H9 (cell line): ENCODE results near the gene ACAD10. TPM values are rescaled to one million over a fixed set of nuclear protein-coding genes. Genes with fewer than 3 reads are reported as not detected.

Experiments used
- DNase-seq: peaks from one replicate; pipeline ENCODE4 v3.0.0-alpha.2; 2017
- H2AFZ ChIP-seq: one replicate; pipeline ENCODE4 v1.6.1; 2013; ENCODE audit warnings: mild to moderate bottlenecking, low read length, control low read depth, moderate library complexity
- H2AK5ac ChIP-seq: 2 replicates; pipeline ENCODE4 v1.6.1; 2013; ENCODE audit warnings: low read length, control low read depth, mixed read lengths; ENCODE audit not compliant: insufficient read length
- H2BK120ac ChIP-seq: one replicate; pipeline ENCODE4 v1.6.1; 2013; ENCODE audit warnings: low read depth, mild to moderate bottlenecking, low read length, control low read depth, inconsistent platforms; ENCODE audit not compliant: poor library complexity, severe bottlenecking
- H2BK12ac ChIP-seq: 2 replicates; pipeline ENCODE4 v1.6.1; 2013; ENCODE audit warnings: low read length, control low read depth, mixed read lengths, low read depth; ENCODE audit not compliant: insufficient read length
- H2BK15ac ChIP-seq: 2 replicates; pipeline ENCODE4 v1.6.1; 2013; ENCODE audit warnings: low read depth, low read length, control low read depth
- H2BK20ac ChIP-seq: one replicate; pipeline ENCODE4 v1.6.1; 2013; ENCODE audit warnings: low read depth, mild to moderate bottlenecking, low read length, control low read depth, inconsistent platforms; ENCODE audit not compliant: poor library complexity, severe bottlenecking
- H2BK5ac ChIP-seq: 2 replicates; pipeline ENCODE4 v1.6.1; 2013; ENCODE audit warnings: low read length, control low read depth, mixed read lengths; ENCODE audit not compliant: insufficient read length
- H3K14ac ChIP-seq: 2 replicates; pipeline ENCODE4 v1.6.1; 2013; ENCODE audit warnings: low read length, control low read depth; ENCODE audit not compliant: insufficient read depth
- H3K18ac ChIP-seq: 2 replicates; pipeline ENCODE4 v1.6.1; 2013; ENCODE audit warnings: low read depth, mild to moderate bottlenecking, mixed read lengths, low read length, control low read depth; ENCODE audit not compliant: insufficient read length
- H3K23ac ChIP-seq: 2 replicates; pipeline ENCODE4 v1.6.1; 2013; ENCODE audit warnings: low read length, control low read depth, mixed read lengths, low read depth; ENCODE audit not compliant: insufficient read length
- H3K23me2 ChIP-seq: 2 replicates; pipeline ENCODE4 v1.6.1; 2013; ENCODE audit warnings: low read depth, mild to moderate bottlenecking, mixed read lengths, low read length, control low read depth; ENCODE audit not compliant: insufficient read length, poor library complexity, severe bottlenecking
- H3K27ac ChIP-seq: 2 replicates; pipeline ENCODE4 v1.5.1; 2013; ENCODE audit warnings: low read length, control low read depth, mixed read lengths, low read depth; ENCODE audit not compliant: insufficient read length
- H3K27me3 ChIP-seq: 2 replicates; pipeline ENCODE4 v1.6.1; 2013; ENCODE audit warnings: low read length, control low read depth, inconsistent platforms; ENCODE audit not compliant: insufficient read depth
- H3K4ac ChIP-seq: 2 replicates; pipeline ENCODE4 v1.6.1; 2013; ENCODE audit warnings: low read depth, mild to moderate bottlenecking, control low read depth, inconsistent platforms, low read length, moderate library complexity
- H3K4me1 ChIP-seq: 2 replicates; pipeline ENCODE4 v1.6.1; 2013; ENCODE audit warnings: low read length, control low read depth, inconsistent platforms; ENCODE audit not compliant: insufficient read depth
- H3K4me2 ChIP-seq: 2 replicates; pipeline ENCODE4 v1.6.1; 2013; ENCODE audit warnings: low read length, control low read depth, mixed read lengths; ENCODE audit not compliant: insufficient read length, insufficient read depth
- H3K56ac ChIP-seq: 2 replicates; pipeline ENCODE4 v1.6.1; 2013; ENCODE audit warnings: low read depth, mild to moderate bottlenecking, mixed read lengths, low read length, control low read depth; ENCODE audit not compliant: insufficient read length
- H3K79me1 ChIP-seq: 2 replicates; pipeline ENCODE4 v1.6.1; 2013; ENCODE audit warnings: low read depth, mild to moderate bottlenecking, moderate library complexity, low read length, control low read depth, inconsistent platforms; ENCODE audit not compliant: insufficient read depth, poor library complexity, severe bottlenecking
- H3K79me2 ChIP-seq: 2 replicates; pipeline ENCODE4 v1.6.1; 2013; ENCODE audit warnings: low read length, control low read depth, inconsistent platforms; ENCODE audit not compliant: insufficient read depth
- H3K9ac ChIP-seq: 2 replicates; pipeline ENCODE4 v1.6.1; 2013; ENCODE audit warnings: low read length, control low read depth, mixed read lengths; ENCODE audit not compliant: insufficient read length; ENCODE audit errors: extremely low read depth
- H3K9me3 ChIP-seq: one replicate; pipeline ENCODE4 v1.6.1; 2013; ENCODE audit warnings: low read depth, low read length, inconsistent platforms; ENCODE audit not compliant: control insufficient read depth
- H3T11ph ChIP-seq: one replicate; pipeline ENCODE4 v1.6.1; 2013; ENCODE audit warnings: mild to moderate bottlenecking, low read length, control low read depth, inconsistent platforms
- H4K20me1 ChIP-seq: one replicate; pipeline ENCODE4 v1.6.1; 2013; ENCODE audit not compliant: control insufficient read depth, insufficient read length, insufficient read depth
- H4K5ac ChIP-seq: 2 replicates; pipeline ENCODE4 v1.6.1; 2013; ENCODE audit warnings: low read depth, mild to moderate bottlenecking, mixed read lengths, low read length, control low read depth; ENCODE audit not compliant: insufficient read length
- H4K8ac ChIP-seq: replicated peaks from 2 replicates; pipeline ENCODE4 v1.6.1; 2013; ENCODE audit warnings: low read length, control low read depth, mixed read lengths, low read depth; ENCODE audit not compliant: insufficient read length
- H4K91ac ChIP-seq: 2 replicates; pipeline ENCODE4 v1.6.1; 2013; ENCODE audit warnings: low read depth, mild to moderate bottlenecking, moderate library complexity, mixed read lengths, low read length, control low read depth; ENCODE audit not compliant: insufficient read length
- H3K27ac Mint-ChIP-seq, 3 experiments: 2 replicates in 2 of 3; 3 replicates in 1 of 3; pipeline ENCODE4 v1.8.0; 2020 to 2021; ENCODE audit warnings: mixed read lengths in 3 of 3, mild to moderate bottlenecking in 1 of 3, moderate library complexity in 1 of 3
- H3K27me3 Mint-ChIP-seq: 2 replicates; pipeline ENCODE4 v1.8.0; 2021; ENCODE audit warnings: low read depth, mild to moderate bottlenecking, moderate library complexity, mixed read lengths
- H3K36me3 Mint-ChIP-seq, 3 experiments: 2 replicates in 2 of 3; 3 replicates in 1 of 3; pipeline ENCODE4 v1.8.0; 2020 to 2021; ENCODE audit warnings: low read depth in 3 of 3, mixed read lengths in 3 of 3; ENCODE audit not compliant: insufficient read depth in 1 of 3
- H3K4me1 Mint-ChIP-seq, 2 experiments: 2 replicates each; pipeline ENCODE4 v1.8.0; 2020; ENCODE audit warnings: mixed read lengths in 2 of 2
- H3K4me3 Mint-ChIP-seq, 2 experiments: 2 replicates in 1 of 2; 3 replicates in 1 of 2; pipeline ENCODE4 v1.8.0; 2020 to 2021; ENCODE audit warnings: mild to moderate bottlenecking in 2 of 2, mixed read lengths in 2 of 2, moderate library complexity in 1 of 2
- H3K9me3 Mint-ChIP-seq, 2 experiments: 2 replicates in 1 of 2; 3 replicates in 1 of 2; pipeline ENCODE4 v1.8.0; 2020; ENCODE audit warnings: mild to moderate bottlenecking in 2 of 2, mixed read lengths in 2 of 2, moderate library complexity in 1 of 2
- WGBS: extraction: QIAGEN DNeasy Blood & Tissue Kit; methylation state at CpG from one replicate; pipeline ENCODE4 v1.1.7; 2013; ENCODE audit warnings: missing lambda C conversion rate, low lambda C conversion rate, mixed read lengths; ENCODE audit not compliant: insufficient read length; ENCODE audit errors: extremely low coverage; 5-methylcytosine and 5-hydroxymethylcytosine counted together
- total RNA-seq: library from RNA; stranded (reverse); gene quantifications from 2 replicates; pipeline ENCODE4 v1.2.1, GENCODE V29; 2021
- TF ChIP-seq, protein P1 (sequence below): fragments of 200-600 bp; sonication (generic); conservative IDR thresholded peaks from 3 replicates; pipeline ENCODE4 v1.8.0; 2021; ENCODE audit warnings: antibody characterized with exemption, mild to moderate bottlenecking

ACAD10 gene
- total RNA-seq, 1 experiment from 2014 or later: 25.7 TPM

DNA sequence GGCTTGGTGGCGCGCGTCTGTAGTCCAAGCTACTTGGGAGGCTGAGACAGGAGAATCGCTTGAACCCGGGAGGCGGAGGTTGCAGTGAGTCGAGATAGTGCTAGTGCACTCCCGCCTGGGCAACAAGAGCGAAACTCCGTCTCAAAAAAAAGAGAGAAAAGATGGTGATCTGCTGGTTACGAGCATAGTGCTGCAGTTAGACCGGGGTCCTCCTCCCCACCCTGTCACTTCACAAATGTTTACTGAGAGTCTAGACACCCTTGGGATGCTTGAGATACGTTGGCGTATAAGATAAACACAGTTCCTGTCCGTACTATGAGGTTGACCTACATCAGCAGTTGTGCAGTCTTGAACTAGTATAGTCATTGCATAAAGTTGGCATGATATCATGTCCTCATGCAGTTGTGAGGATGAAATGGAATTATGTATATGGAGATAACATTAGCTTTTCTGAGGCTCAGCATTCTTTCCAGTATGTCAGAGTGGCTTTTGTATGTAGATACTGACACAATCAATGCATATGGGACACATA lies 787 bp downstream of the ACAD10 start:
- Histone ChIP-seq H3K4me1 (no peaks in the 10 kb centered on the region), H2BK12ac (no peak overlapping the region), H3K27me3 (no peaks in the 10 kb centered on the region), H2BK15ac (no peak overlapping the region), H3K23me2 (no peaks in the 10 kb centered on the region), H3K4ac (no peak overlapping the region), H2BK5ac (no peak overlapping the region), H3K18ac (no peak overlapping the region), H4K5ac (no peak overlapping the region), H3K79me2 (peaks cover 12% of the 10 kb centered on the region), H4K20me1 (no peaks in the 10 kb centered on the region), H3K56ac (no peak overlapping the region), H3K79me1 (no peaks in the 10 kb centered on the region), H4K8ac (no peak overlapping the region), H3K9ac (peak overlapping the region; percentile 64), H3K23ac (no peak overlapping the region), H4K91ac (no peak overlapping the region), H2AK5ac (no peak overlapping the region), H2AFZ (no peak overlapping the region), H2BK20ac (no peak overlapping the region), H3T11ph (no peak overlapping the region), H3K27ac (no peak overlapping the region), H3K9me3 (no peaks in the 10 kb centered on the region), H3K4me2 (peak overlapping the region; percentile 91), H2BK120ac (no peak overlapping the region), H3K14ac (no peak overlapping the region)
- no CpG with 5 or more reads among the region's 15 CpGs for WGBS
- Mint-ChIP-seq H3K4me1 (peaks cover 9 to 20% of the 10 kb centered on the region in 2 experiments), H3K4me3 (peak overlapping the region; percentile 94 to 98), H3K27me3 (no peaks in the 10 kb centered on the region), H3K9me3 (no peaks in the 10 kb centered on the region), H3K36me3 (peaks cover 4 to 23% (median 20%) of the 10 kb centered on the region in 3 experiments; a peak in 6 of 7 replicates), H3K27ac (peak overlapping the region; percentile 0 to 95 (median 87); a peak in 5 of 7 replicates)
- TF ChIP-seq, protein P1, sequence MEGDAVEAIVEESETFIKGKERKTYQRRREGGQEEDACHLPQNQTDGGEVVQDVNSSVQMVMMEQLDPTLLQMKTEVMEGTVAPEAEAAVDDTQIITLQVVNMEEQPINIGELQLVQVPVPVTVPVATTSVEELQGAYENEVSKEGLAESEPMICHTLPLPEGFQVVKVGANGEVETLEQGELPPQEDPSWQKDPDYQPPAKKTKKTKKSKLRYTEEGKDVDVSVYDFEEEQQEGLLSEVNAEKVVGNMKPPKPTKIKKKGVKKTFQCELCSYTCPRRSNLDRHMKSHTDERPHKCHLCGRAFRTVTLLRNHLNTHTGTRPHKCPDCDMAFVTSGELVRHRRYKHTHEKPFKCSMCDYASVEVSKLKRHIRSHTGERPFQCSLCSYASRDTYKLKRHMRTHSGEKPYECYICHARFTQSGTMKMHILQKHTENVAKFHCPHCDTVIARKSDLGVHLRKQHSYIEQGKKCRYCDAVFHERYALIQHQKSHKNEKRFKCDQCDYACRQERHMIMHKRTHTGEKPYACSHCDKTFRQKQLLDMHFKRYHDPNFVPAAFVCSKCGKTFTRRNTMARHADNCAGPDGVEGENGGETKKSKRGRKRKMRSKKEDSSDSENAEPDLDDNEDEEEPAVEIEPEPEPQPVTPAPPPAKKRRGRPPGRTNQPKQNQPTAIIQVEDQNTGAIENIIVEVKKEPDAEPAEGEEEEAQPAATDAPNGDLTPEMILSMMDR: no peak
- no peak for DNase-seq
